H1 (cell line): ENCODE data around the gene MMAB. TPM values are rescaled to one million over a fixed set of nuclear protein-coding genes. Genes with fewer than 3 reads are reported as not detected.

Experiments
- CTCF ChIA-PET: fragments of 300-600 bp; sonication (Branson Sonifier 250); formaldehyde crosslinking; loops from one replicate; lab custom pipeline; 2021; ENCODE audit not compliant: partially characterized antibody; lab: Charles Lee
- POLR2A ChIA-PET: fragments of 300-600 bp; sonication (Branson Sonifier 250); formaldehyde crosslinking; loops from one replicate; lab custom pipeline; 2021; ENCODE audit warnings: inconsistent platforms; ENCODE audit not compliant: partially characterized antibody; lab: Charles Lee
- DNase-seq, 2 experiments: peaks; one replicate each; pipeline versions ENCODE4 v3.0.0 to v3.0.0-alpha.2; 2010 to 2022; ENCODE audit warnings: low spot score in 2 of 2, low read depth in 1 of 2, mixed read lengths in 1 of 2
- FAIRE-seq: peaks from 2 replicates; lab custom pipeline; 2011; peaks lifted over from hg19 to GRCh38; lab: Jason Lieb, UNC
- H2AFZ ChIP-seq: 2 replicates; pipeline ENCODE4 v1.8.1; 2012; ENCODE audit warnings: low read length, inconsistent platforms
- H2AK5ac ChIP-seq: 2 replicates; pipeline ENCODE4 v1.6.1; 2013; ENCODE audit warnings: low read depth, low read length
- H2BK120ac ChIP-seq: replicated peaks from 2 replicates; pipeline ENCODE3; 2013; ENCODE audit warnings: low read depth, low read length, inconsistent platforms
- H2BK12ac ChIP-seq: 2 replicates; pipeline ENCODE4 v1.6.1; 2013; ENCODE audit warnings: low read depth, low read length
- H2BK15ac ChIP-seq: 2 replicates; pipeline ENCODE4 v1.6.1; 2013; ENCODE audit warnings: low read length
- H2BK20ac ChIP-seq: 2 replicates; pipeline ENCODE4 v1.6.1; 2013; ENCODE audit warnings: low read length
- H2BK5ac ChIP-seq: 2 replicates; pipeline ENCODE4 v1.6.1; 2013; ENCODE audit warnings: low read depth, low read length
- H3K14ac ChIP-seq: 2 replicates; pipeline ENCODE4 v1.6.1; 2013; ENCODE audit warnings: inconsistent platforms; ENCODE audit not compliant: insufficient read length
- H3K18ac ChIP-seq: 2 replicates; pipeline ENCODE4 v1.6.1; 2013; ENCODE audit warnings: low read length; ENCODE audit errors: extremely low read depth
- H3K23ac ChIP-seq: 2 replicates; pipeline ENCODE4 v1.6.1; 2013; ENCODE audit warnings: inconsistent platforms; ENCODE audit not compliant: insufficient read length
- H3K23me2 ChIP-seq: 2 replicates; pipeline ENCODE4 v1.6.1; 2013; ENCODE audit warnings: low read depth, low read length
- H3K27ac ChIP-seq: 2 replicates; pipeline ENCODE4 v1.6.1; 2011; ENCODE audit warnings: low read depth, low read length, inconsistent platforms
- H3K27me3 ChIP-seq, 4 experiments: replicated peaks in 1 of 4; 1 replicate in 1 of 4; 2 replicates in 3 of 4; pipeline versions ENCODE4 v1.6.1 to v1.8.1; 2011 to 2013; ENCODE audit warnings: low read length in 3 of 4, mild to moderate bottlenecking in 3 of 4, inconsistent platforms in 2 of 4, mixed read lengths in 2 of 4, moderate library complexity in 1 of 4; ENCODE audit not compliant: control insufficient read depth in 3 of 4, insufficient read depth in 3 of 4; ENCODE audit errors: extremely low read depth in 1 of 4
- H3K36me3 ChIP-seq, 4 experiments: 2 replicates each; pipeline versions ENCODE4 v1.6.1 to v1.8.1; 2011 to 2013; ENCODE audit warnings: mild to moderate bottlenecking in 4 of 4, low read length in 3 of 4, moderate library complexity in 2 of 4, control low read depth in 1 of 4, inconsistent platforms in 1 of 4; ENCODE audit not compliant: insufficient read depth in 4 of 4, control insufficient read depth in 2 of 4
- H3K4ac ChIP-seq: replicated peaks from 2 replicates; pipeline ENCODE3; 2013; ENCODE audit warnings: low read length, low read depth, mixed read lengths, inconsistent platforms; ENCODE audit not compliant: insufficient read length
- H3K4me1 ChIP-seq, 4 experiments: replicated peaks in 1 of 4; 1 replicate in 1 of 4; 2 replicates in 3 of 4; pipeline versions ENCODE4 v1.6.1 to v1.8.1; 2011 to 2013; ENCODE audit warnings: low read length in 3 of 4, inconsistent platforms in 2 of 4, mixed read lengths in 1 of 4; ENCODE audit not compliant: insufficient read depth in 4 of 4, control insufficient read depth in 3 of 4
- H3K4me2 ChIP-seq, 2 experiments: 2 replicates each; pipeline versions ENCODE4 v1.6.1 to v1.8.1; 2011 to 2013; ENCODE audit warnings: low read depth in 2 of 2, low read length in 2 of 2, control low read depth in 1 of 2, inconsistent platforms in 1 of 2, mild to moderate bottlenecking in 1 of 2; ENCODE audit not compliant: insufficient read depth in 1 of 2
- H3K4me3 ChIP-seq, 4 experiments: fragments of 200-600, 300-600 bp in 1 of 4; sonication (generic), shearing (Covaris generic), sonication (Bioruptor Twin) in 1 of 4; 2 replicates each; pipeline versions ENCODE4 v1.5.1 to v1.8.1; 2011 to 2016; ENCODE audit warnings: low read length in 4 of 4, low read depth in 3 of 4, control low read depth in 2 of 4, inconsistent platforms in 2 of 4, mild to moderate bottlenecking in 2 of 4, mixed read lengths in 1 of 4, moderate library complexity in 1 of 4; ENCODE audit not compliant: insufficient read depth in 2 of 4; ENCODE audit errors: extremely low read depth in 1 of 4
- H3K56ac ChIP-seq: replicated peaks from 2 replicates; pipeline ENCODE3; 2013; ENCODE audit warnings: low read depth, mild to moderate bottlenecking, mixed read lengths, low read length, inconsistent platforms; ENCODE audit not compliant: insufficient read length
- H3K79me1 ChIP-seq: 2 replicates; pipeline ENCODE4 v1.6.1; 2013; ENCODE audit warnings: low read depth, low read length, control low read depth
- H3K79me2 ChIP-seq, 2 experiments: 2 replicates each; pipeline versions ENCODE4 v1.6.1 to v1.8.1; 2012 to 2013; ENCODE audit warnings: low read length in 2 of 2, mild to moderate bottlenecking in 2 of 2, inconsistent platforms in 1 of 2; ENCODE audit not compliant: insufficient read depth in 2 of 2, control insufficient read depth in 1 of 2
- H3K9ac ChIP-seq, 4 experiments: replicated peaks in 1 of 4; 1 replicate in 1 of 4; 2 replicates in 3 of 4; pipeline versions ENCODE4 v1.6.1 to v1.8.1; 2011 to 2013; ENCODE audit warnings: low read depth in 3 of 4, low read length in 3 of 4, control low read depth in 2 of 4, mild to moderate bottlenecking in 2 of 4, moderate library complexity in 2 of 4, inconsistent platforms in 1 of 4; ENCODE audit errors: extremely low read depth in 1 of 4
- H3K9me3 ChIP-seq, 2 experiments: 2 replicates each; pipeline versions ENCODE4 v1.6.1 to v1.8.1; 2012 to 2013; ENCODE audit warnings: mild to moderate bottlenecking in 2 of 2, moderate library complexity in 2 of 2, control low read depth in 1 of 2, inconsistent platforms in 1 of 2, low read depth in 1 of 2, low read length in 1 of 2, mixed read lengths in 1 of 2; ENCODE audit not compliant: insufficient read depth in 2 of 2
- H4K20me1 ChIP-seq, 2 experiments: replicated peaks in 1 of 2; 2 replicates each; pipeline versions ENCODE3 to v1.8.1; 2011 to 2013; ENCODE audit warnings: inconsistent platforms in 2 of 2, low read length in 2 of 2, mild to moderate bottlenecking in 1 of 2; ENCODE audit not compliant: insufficient read depth in 2 of 2, control insufficient read depth in 1 of 2
- H4K5ac ChIP-seq: 2 replicates; pipeline ENCODE4 v1.6.1; 2013; ENCODE audit warnings: low read length, low read depth, mixed read lengths, inconsistent platforms; ENCODE audit not compliant: insufficient read length
- H4K8ac ChIP-seq: 2 replicates; pipeline ENCODE4 v1.8.0; 2013; ENCODE audit warnings: mild to moderate bottlenecking, moderate library complexity, low read length, inconsistent platforms; ENCODE audit not compliant: insufficient read depth; ENCODE audit errors: extremely low read depth
- H4K91ac ChIP-seq: replicated peaks from 2 replicates; pipeline ENCODE3; 2013; ENCODE audit warnings: low read length, mixed read lengths, inconsistent platforms; ENCODE audit not compliant: insufficient read length
- MAX ChIP-seq: IDR thresholded peaks from 2 replicates; pipeline ENCODE4 v1.6.1; 2012; ENCODE audit warnings: inconsistent platforms
- RBBP5 ChIP-seq: IDR thresholded peaks from 2 replicates; pipeline ENCODE4 v1.7.1; 2012; ENCODE audit warnings: low read depth, mild to moderate bottlenecking, inconsistent platforms, low read length, moderate library complexity, borderline replicate concordance
- WGBS, 2 experiments: shearing (Covaris generic) in 1 of 2; methylation state at CpG; one replicate each; pipeline versions ENCODE4 v1.1.6 to v1.1.7; 2013 to 2015; ENCODE audit warnings: low lambda C conversion rate in 2 of 2, mixed read lengths in 2 of 2, inconsistent platforms in 1 of 2, low coverage in 1 of 2, missing lambda C conversion rate in 1 of 2; ENCODE audit not compliant: insufficient replicate concordance in 2 of 2, insufficient coverage in 1 of 2, insufficient read length in 1 of 2; ENCODE audit errors: extremely low coverage in 1 of 2, missing lambda C conversion rate in 1 of 2; 5-methylcytosine and 5-hydroxymethylcytosine counted together
- polyA plus RNA-seq, 7 experiments: library from polyadenylated mRNA; depleted of rRNA in 3 of 7; stranded (reverse) in 5 of 7; unstranded in 2 of 7; fragments of >200 nt in 5 of 7; fragments of 200-250 nt in 2 of 7; gene quantifications; 1 replicate in 5 of 7; 2 replicates in 1 of 7; 4 replicates in 1 of 7; pipeline versions ENCODE4 v1.2.1 to v1.2.3, GENCODE V29; 2011 to 2013; ENCODE audit warnings: missing spikeins in 2 of 7, mixed read lengths in 2 of 7
- total RNA-seq: library from RNA; stranded (reverse); fragmentation: NEBNext Ultra II Directional; extraction: Animal tissue kit (Norgen Biotek cat#: 25700); gene quantifications from 2 replicates; pipeline ENCODE4 v1.2.1, GENCODE V29; 2021

The MMAB gene
- total and polyA plus RNA-seq, 2 of the 8 experiments (the other 6 are each of a cell fraction or from before 2014, with no cell fraction given) = 12.9 to 18.5 TPM

GRCh38 chr12:109553906-109554500, 19.3 kb downstream of the MMAB start:
- Histone ChIP-seq H3K23ac (no peak overlapping the region), H3K4me1 (peaks cover 0 to 4% (median 0%) of the 10 kb centered on the region in 4 experiments; a peak in 2 of 7 replicates), H2BK20ac (no peak overlapping the region), H3K56ac (no peak overlapping the region), H3K9me3 (no peaks in the 10 kb centered on the region), H2BK12ac (no peak overlapping the region), H2BK15ac (no peak overlapping the region), H3K23me2 (no peaks in the 10 kb centered on the region), H3K27ac (no peak overlapping the region), H3K4me2 (no peak overlapping the region), H3K79me2 (no peaks in the 10 kb centered on the region), H4K20me1 (peaks cover 0 to 2% of the 10 kb centered on the region in 2 experiments), H2AFZ (no peak overlapping the region), H2BK5ac (no peak overlapping the region), H3K27me3 (no peaks in the 10 kb centered on the region; a peak in 2 of 7 replicates), H4K91ac (no peak overlapping the region), H2BK120ac (no peak overlapping the region), H3K14ac (no peak overlapping the region), H4K5ac (no peak overlapping the region), H3K36me3 (no peaks in the 10 kb centered on the region; a peak in 1 of 8 replicates), H3K4ac (no peak overlapping the region), H3K9ac (no peak overlapping the region), H3K4me3 (no peak overlapping the region), H3K79me1 (no peaks in the 10 kb centered on the region), H4K8ac (no peak overlapping the region), H2AK5ac (no peak overlapping the region), H3K18ac (no peak overlapping the region)
- 85% methylated on average over 16 of the region's 16 CpGs; no CpG with 5 or more reads in 1 of the 2 experiments for WGBS, 2 experiments
- ChIA-PET POLR2A (interaction anchor here (1.1 to 2.9 kb wide), 4 partner anchors 9 to 22 kb away, joined by 3 to 13 read pairs (median 4); partner anchors contain the start of genes MMAB and MVK), CTCF (interaction anchor here (1.5 to 4.9 kb wide), 2 partner anchors 15 to 36 kb away, joined by 3 to 25 read pairs; no protein-coding TSS in a partner anchor)
- no peak for DNase-seq
- FAIRE-seq = no peak
- TF ChIP-seq MAX (no peak), RBBP5 (no peak)
